ENCODE measurements around the gene UNKL.

UNKL gene

GRCh38 chr16:1378804-1379303, 35.6 kb downstream of the UNKL start:
- peak in 1 of 2 donors; percentile 61 for DNase-seq (ENCODE audit: low read depth in 1 of 2, low spot score in 1 of 2)

- no peak for DNase-seq (ENCODE audit: low read depth in 1 of 2, low spot score in 1 of 2)
Measured at GRCh38 chr16:1378087-1378803, 36.3 kb downstream of the UNKL start.

DNA sequence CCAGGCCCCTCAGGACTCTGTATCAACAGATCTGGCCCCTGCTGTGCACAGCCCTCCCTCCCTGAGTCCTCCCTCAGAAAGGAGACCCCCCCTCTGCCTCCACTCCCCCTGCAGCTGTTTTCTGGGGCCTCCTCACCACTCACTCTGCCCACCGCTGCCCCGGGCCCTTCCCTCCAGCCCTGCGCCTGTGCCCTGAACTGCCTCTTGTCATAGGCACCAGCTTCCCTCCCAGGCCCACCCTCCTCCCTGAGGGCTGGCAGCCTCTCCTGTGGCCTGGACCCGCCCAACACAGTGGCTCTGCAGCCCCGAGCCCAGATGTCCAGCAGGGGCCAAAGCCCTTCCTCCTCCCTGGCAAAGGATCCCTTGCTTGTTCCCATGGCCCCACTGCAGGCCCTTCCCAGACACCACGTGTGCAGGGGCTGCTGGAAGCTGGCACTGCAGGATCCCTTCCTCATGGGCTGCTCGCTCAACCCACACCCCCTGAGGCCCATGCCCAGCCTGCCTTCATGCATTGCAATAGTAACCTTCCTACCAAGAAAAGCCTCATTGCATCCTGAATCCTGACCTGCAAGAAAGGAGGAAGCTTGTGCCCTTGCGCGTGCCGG, 37.0 kb downstream of the UNKL start:
- DNase-seq (ENCODE audit: low read depth in 1 of 2, low spot score in 1 of 2): no peak

DNA sequence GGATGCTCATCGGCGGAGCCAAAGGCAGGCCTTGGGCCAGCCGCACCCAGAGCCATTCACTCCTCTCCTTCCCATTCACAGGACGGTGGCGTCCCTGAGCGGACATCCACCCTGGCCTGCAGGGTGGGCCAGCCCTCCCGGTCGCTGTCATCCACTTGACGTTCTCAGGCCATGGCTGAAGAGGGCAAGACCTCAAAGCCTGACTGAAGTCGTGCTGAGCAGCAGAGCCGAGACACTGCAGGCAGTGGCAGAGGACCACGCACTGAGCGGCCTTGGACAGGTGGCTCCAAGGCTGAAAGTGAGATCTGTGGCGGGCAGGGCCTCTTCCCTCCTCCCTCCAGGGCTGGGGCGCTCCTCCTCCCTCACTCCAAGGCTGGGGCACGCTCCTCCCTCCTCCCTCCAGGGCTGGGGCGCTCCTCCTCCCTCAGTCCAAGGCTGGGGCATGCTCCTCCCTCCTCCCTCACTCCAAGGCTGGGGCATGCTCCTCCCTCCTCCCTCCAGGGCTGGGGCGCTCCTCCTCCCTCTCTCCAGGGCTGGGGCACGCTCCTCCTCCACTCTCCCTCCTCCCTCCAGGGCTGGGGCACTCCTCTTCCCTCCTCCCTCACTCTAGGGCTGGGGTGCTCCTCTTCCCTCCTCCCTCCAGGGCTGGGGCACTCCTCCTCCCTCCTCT, 38.6 kb downstream of the UNKL start:
- DNase-seq (ENCODE audit: low read depth in 1 of 2, low spot score in 1 of 2): no peak

DNA sequence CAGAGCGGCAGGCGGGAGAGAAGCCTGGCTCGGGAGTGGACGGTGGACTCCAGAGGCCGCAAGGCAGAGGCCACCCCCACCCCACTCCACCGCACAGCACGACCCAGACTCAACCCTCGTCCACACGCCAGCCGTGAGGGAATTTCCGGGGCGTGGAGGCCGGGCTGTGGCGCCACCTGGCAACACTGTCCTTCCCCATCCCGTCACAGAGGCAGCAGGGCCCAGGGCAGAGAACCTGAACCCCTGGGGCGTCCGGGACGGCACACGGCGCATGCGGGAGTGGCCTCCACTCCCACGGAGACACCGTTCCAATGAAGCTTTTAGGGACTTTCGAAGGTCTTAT, 39.2 kb downstream of the UNKL start:
- DNase-seq (ENCODE audit: low read depth in 1 of 2, low spot score in 1 of 2): no peak

DNA sequence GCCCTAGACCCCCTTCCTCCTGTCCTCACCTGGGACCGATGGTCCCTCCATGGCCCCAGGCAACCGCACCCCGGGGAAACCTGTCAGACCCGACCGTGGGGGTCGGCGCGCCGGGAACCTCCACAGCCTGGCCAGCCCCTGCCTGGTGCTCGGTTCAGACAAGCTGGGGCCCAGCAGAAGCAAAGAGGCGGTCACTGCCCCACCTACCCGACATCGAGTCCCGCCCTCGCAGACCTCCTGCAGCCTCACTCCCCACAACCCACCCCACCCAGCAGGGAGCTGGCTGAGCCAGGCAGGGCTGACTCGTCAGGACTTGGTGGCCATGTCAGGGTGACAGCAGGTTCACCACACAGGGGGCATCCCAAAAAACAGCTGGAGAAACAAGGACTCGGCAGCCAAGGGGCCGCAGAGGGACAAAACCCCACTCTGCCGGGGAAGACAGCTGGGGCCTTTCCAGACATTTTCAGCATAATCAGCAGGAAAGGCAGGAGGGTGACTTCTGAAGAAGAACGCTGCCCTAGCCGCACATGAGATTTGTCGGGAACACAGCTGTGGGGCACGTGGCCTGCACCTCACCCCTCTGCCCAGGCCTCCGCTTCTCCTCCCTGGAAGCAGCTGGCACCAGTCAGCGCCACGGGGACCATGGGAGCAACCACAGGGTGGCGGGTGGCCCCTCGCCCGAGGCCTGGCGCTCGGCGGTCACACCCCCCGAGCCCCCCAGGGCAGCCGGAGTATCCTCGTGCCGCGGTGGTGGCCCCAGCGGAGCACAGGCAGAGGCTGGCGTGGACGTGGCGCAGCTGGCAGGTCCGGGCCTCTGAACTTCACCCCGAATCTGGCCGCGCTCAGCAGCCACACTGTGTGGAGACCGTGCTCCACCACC, 39.8 kb downstream of the UNKL start:
- DNase-seq (ENCODE audit: low read depth in 1 of 2, low spot score in 1 of 2): no peak

DNA sequence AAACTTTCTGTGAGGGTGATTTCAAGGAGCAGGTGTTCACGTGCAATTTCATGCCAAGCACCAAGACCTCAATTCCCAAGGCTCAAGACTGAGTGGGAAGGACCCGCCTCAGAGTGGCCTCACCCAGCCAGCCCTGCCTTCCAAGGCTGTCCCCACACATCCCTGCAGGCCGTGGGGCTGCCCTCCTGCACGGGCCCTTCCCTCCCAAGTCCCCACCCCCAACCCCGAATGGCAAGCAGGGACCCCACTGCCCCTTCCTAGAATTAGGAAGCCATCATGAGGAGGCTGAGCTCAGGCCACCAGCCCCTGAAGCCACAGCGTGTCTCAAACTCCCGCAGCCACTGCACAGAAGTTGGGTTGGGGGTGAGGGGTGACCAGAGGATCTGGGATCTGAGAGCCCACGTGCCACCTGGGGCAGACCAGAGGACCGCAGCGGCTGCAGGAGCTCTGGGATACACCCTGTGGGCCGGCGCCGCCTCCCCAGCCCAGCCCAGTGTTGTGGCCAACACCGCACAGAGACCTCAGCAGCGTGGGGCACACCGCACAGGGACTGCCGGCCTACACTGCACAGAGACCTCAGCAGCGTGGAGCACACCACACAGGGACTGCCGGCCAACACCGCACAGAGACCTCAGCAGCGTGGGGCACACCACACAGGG, 42.1 kb downstream of the UNKL start:
- DNase-seq (ENCODE audit: low read depth in 1 of 2, low spot score in 1 of 2): no peak

DNA sequence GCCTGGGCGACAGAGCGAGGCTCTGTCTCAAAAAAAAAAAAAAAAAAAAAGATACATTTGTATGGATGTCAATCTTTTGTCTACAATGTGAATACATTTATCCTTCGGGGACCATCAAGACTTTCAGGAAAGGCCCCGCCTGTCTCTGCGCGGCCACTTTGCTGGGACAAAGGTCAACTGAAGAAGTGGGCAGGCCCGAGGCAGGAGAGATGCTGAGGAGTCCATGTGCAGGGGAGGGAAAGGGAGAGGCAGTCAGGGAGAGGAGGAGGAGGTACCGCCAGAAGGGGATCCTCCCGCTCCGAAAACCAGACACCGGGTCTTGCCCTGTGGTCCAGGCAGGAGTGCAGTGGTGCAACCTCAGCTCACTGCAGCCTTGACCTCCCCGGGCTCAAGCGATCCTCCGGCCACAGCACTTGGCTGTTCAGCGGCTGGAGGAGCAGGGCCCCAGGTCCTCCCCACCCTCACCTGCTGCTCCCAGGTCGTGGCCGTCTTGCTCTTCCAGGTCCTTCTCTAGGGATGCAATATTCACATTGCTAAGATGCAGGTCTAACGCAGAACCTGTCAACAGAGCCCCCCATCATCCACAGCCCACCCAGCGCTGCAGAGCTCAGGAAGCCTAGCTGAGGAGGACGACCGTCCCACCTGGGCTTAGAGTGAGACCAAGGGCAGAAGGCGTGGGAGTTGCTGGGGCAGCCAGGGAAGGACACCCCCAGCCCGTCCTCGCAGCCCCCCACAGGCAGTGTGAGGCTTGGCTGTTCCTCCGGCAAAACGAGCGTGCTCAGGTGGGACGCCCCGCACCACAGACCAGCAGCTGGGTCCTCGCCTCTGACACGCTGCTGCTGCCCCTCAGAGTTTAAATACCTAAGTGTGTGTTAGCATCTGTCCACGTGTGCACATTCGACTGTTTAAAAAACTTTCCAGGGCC, 43.2 kb downstream of the UNKL start:
- no peak for DNase-seq (ENCODE audit: low read depth in 1 of 2, low spot score in 1 of 2)

GRCh38 chr16:1367486-1368174, 46.9 kb downstream of the UNKL start:
- DNase-seq (ENCODE audit: low read depth in 1 of 2, low spot score in 1 of 2): no peak

GRCh38 chr16:1366712-1367299, 47.7 kb downstream of the UNKL start:
- no peak for DNase-seq (ENCODE audit: low read depth in 1 of 2, low spot score in 1 of 2)

GRCh38 chr16:1366060-1366711, 48.3 kb downstream of the UNKL start:
- DNase-seq (ENCODE audit: low read depth in 1 of 2, low spot score in 1 of 2): no peak

GRCh38 chr16:1364510-1364909, 50.0 kb downstream of the UNKL start:
- DNase-seq (ENCODE audit: low read depth in 1 of 2, low spot score in 1 of 2): no peak

- peak; percentile 52 to 57 for DNase-seq (ENCODE audit: low read depth in 1 of 2, low spot score in 1 of 2)
Measured at GRCh38 chr16:1363501-1364041, 50.9 kb downstream of the UNKL start.

DNA sequence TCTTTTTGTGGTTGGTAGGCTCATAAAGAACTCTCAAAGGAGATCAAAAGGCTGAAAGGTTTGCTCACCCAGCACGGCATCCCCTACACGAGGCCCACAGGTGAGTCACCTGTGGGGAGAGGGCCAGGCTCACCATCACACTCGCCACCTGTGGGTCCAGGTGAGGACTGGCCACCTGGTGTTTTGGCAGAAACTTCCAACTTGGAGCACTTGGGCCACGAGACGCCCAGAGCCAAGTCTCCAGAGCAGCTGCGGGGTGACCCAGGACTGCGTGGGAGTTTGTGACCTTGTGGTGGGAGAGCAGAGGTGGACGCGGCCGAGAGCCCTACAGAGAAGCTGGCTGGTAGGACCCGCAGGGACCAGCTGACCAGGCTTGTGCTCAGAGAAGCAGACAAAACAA, 51.7 kb downstream of the UNKL start:
- DNase-seq (ENCODE audit: low read depth in 1 of 2, low spot score in 1 of 2): no peak

- no peak for DNase-seq (ENCODE audit: low read depth in 1 of 2, low spot score in 1 of 2)
Measured at GRCh38 chr16:1361685-1362360, 52.7 kb downstream of the UNKL start.

DNA sequence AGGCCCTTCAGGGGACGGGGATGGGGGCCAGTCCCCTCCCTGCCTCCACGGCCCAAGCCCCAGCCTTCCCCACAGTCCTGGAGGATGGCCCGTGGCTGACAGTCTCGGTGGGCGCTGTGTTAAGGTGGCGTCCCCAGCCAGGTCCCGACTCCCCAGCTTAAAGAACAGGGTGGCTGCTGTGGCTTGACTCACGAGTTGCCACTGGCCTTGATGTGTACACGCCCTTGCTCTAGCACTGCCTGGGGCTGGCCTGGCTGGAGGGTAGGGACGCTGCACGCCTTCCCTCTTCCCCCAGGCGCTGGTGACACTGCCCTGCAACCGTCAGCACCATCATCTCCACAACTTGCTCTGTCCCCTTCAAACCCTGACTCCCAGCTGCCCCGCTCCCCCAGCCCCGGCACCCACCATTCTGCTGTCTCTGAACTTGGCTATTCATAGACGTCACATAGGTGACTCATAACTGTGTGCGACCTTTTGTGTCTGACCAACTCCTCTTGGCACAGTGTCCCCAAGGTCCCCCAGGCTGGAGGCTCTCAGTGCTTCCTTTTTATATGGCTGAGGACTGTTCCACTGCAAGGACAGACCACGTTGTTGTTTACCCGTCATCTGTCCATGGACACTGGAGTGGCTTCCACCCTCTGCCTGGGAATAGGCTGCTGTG, 56.5 kb downstream of the UNKL start:
- no peak for DNase-seq (ENCODE audit: low read depth in 1 of 2, low spot score in 1 of 2)
